SU-DHL-6 (cell line): ENCODE measurements around the gene TBC1D22A.

Experiments used
- H2AFZ ChIP-seq: fragments of 200-600 bp; sonication (generic); 2 replicates; pipeline ENCODE4 v1.6.1; 2014; ENCODE audit warnings: low read depth, mild to moderate bottlenecking, moderate library complexity, mixed read lengths, antibody characterized with exemption, low read length; ENCODE audit not compliant: severe bottlenecking
- H3F3A ChIP-seq: fragments of 200-600 bp; shearing (Covaris generic); 2 replicates; pipeline ENCODE4 v1.6.0; 2016; ENCODE audit warnings: antibody characterized with exemption, mild to moderate bottlenecking; ENCODE audit not compliant: insufficient read depth
- H3K27ac ChIP-seq: fragments of 200-600 bp; sonication (generic); 2 replicates; pipeline ENCODE4 v1.5.1; 2016; ENCODE audit warnings: low read depth, mild to moderate bottlenecking, low read length, moderate library complexity, mixed read lengths
- H3K27me3 ChIP-seq: fragments of 200-600 bp; sonication (generic), shearing (Covaris generic); 2 replicates; pipeline ENCODE4 v1.6.0; 2014; ENCODE audit warnings: mild to moderate bottlenecking, low read length
- H3K36me3 ChIP-seq: fragments of 200-600 bp; sonication (generic); 2 replicates; pipeline ENCODE4 v1.6.1; 2014; ENCODE audit warnings: mild to moderate bottlenecking, low read length, mixed read lengths
- H3K4me2 ChIP-seq: fragments of 300-600, 200-600 bp; shearing (Covaris generic), sonication (generic); 2 replicates; pipeline ENCODE4 v1.6.0; 2014; ENCODE audit warnings: low read length, low read depth, mild to moderate bottlenecking; ENCODE audit not compliant: poor library complexity, severe bottlenecking
- H3K4me3 ChIP-seq: fragments of 200-600 bp; sonication (generic); 2 replicates; pipeline ENCODE4 v1.5.1; 2014; ENCODE audit warnings: antibody characterized with exemption, low read length, mild to moderate bottlenecking, mixed read lengths; ENCODE audit not compliant: insufficient read depth, poor library complexity, severe bottlenecking
- H3K79me2 ChIP-seq: fragments of 200-600 bp; sonication (generic); 2 replicates; pipeline ENCODE4 v1.6.1; 2014; ENCODE audit warnings: mild to moderate bottlenecking, low read length, moderate library complexity; ENCODE audit not compliant: insufficient read depth
- H3K9ac ChIP-seq: fragments of 200-600 bp; sonication (generic); 2 replicates; pipeline ENCODE4 v1.7.0; 2014; ENCODE audit warnings: mild to moderate bottlenecking, low read length
- H3K9me2 ChIP-seq: fragments of 200-600 bp; sonication (generic); replicated peaks from 2 replicates; pipeline ENCODE4 v1.6.1; 2014; ENCODE audit warnings: low read length; ENCODE audit not compliant: insufficient read depth
- H3K9me3 ChIP-seq: fragments of 200-600 bp; sonication (generic); 2 replicates; pipeline ENCODE4 v1.6.1; 2014; ENCODE audit warnings: low read length, mixed read lengths; ENCODE audit not compliant: insufficient read depth
- H4K20me1 ChIP-seq: fragments of 200-600 bp; sonication (generic); 2 replicates; pipeline ENCODE4 v1.6.1; 2014; ENCODE audit warnings: low read depth, mild to moderate bottlenecking, antibody characterized with exemption, low read length, moderate library complexity, mixed read lengths
- EZH2phosphoT487 ChIP-seq: fragments of 200-600 bp; sonication (generic), shearing (Covaris generic); conservative IDR thresholded peaks from 2 replicates; pipeline ENCODE4 v1.6.1; 2018; ENCODE audit warnings: mild to moderate bottlenecking, antibody characterized with exemption, low read length, moderate library complexity, mixed read lengths
- TF ChIP-seq, protein P1 (sequence below): fragments of 200-600 bp; sonication (generic); IDR thresholded peaks from one replicate; pipeline ENCODE4 v1.5.1; 2017; ENCODE audit warnings: antibody characterized with exemption, mild to moderate bottlenecking, low read length, moderate library complexity; ENCODE audit not compliant: insufficient read depth, poor library complexity, severe bottlenecking

Gene TBC1D22A

DNA sequence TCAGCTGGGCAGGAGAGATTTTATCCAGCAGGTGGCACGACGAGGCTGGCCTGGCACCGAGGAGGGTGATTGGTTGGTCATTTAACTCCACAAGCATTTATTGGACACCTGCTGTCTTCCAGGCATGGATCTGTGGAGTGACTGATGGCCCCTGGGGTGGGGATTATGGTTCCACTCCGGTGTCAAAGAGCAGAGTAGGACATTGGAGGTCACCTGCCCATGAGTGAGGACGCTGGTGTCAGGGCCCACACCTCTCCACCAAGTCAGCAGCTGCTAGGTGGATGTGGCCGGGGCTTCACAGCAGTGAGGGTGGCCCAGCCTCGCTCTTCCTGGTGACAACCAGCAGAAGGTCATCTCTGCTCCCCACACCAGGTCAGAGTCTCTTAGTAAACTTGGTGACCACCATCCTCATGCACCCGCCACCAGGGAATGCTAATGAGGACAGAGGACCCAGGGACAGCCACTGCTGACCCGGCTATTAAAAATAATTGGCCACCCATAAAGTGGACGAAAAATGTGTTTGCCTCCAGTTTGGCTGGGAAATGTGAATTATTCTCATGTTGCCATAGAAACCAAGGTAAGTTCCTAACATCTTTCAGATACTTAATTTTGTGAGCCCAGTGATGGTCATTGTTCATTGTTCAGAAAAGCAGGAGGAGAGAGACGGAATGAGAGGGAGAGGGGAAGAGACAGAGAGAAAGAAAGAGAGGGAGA lies 428.7 kb downstream of the TBC1D22A start:
- no peaks in the 10 kb centered on the region for H3K9me2 ChIP-seq
- no peak overlapping the region for H3K27ac ChIP-seq
- H3K9me3 ChIP-seq, result no peaks in the 10 kb centered on the region
- H3K4me2 ChIP-seq, result no peak overlapping the region
- H3K79me2 ChIP-seq, result no peaks in the 10 kb centered on the region
- no peaks in the 10 kb centered on the region for H3K36me3 ChIP-seq
- no peaks in the 10 kb centered on the region for H4K20me1 ChIP-seq
- H3F3A ChIP-seq, result no peaks in the 10 kb centered on the region
- no peak overlapping the region for H2AFZ ChIP-seq
- H3K9ac ChIP-seq, result no peak overlapping the region
- H3K27me3 ChIP-seq, result no peaks in the 10 kb centered on the region
- H3K4me3 ChIP-seq, result no peak overlapping the region
- TF ChIP-seq EZH2phosphoT487, result no peak
- TF ChIP-seq, protein P1, sequence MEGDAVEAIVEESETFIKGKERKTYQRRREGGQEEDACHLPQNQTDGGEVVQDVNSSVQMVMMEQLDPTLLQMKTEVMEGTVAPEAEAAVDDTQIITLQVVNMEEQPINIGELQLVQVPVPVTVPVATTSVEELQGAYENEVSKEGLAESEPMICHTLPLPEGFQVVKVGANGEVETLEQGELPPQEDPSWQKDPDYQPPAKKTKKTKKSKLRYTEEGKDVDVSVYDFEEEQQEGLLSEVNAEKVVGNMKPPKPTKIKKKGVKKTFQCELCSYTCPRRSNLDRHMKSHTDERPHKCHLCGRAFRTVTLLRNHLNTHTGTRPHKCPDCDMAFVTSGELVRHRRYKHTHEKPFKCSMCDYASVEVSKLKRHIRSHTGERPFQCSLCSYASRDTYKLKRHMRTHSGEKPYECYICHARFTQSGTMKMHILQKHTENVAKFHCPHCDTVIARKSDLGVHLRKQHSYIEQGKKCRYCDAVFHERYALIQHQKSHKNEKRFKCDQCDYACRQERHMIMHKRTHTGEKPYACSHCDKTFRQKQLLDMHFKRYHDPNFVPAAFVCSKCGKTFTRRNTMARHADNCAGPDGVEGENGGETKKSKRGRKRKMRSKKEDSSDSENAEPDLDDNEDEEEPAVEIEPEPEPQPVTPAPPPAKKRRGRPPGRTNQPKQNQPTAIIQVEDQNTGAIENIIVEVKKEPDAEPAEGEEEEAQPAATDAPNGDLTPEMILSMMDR, result no peak

DNA sequence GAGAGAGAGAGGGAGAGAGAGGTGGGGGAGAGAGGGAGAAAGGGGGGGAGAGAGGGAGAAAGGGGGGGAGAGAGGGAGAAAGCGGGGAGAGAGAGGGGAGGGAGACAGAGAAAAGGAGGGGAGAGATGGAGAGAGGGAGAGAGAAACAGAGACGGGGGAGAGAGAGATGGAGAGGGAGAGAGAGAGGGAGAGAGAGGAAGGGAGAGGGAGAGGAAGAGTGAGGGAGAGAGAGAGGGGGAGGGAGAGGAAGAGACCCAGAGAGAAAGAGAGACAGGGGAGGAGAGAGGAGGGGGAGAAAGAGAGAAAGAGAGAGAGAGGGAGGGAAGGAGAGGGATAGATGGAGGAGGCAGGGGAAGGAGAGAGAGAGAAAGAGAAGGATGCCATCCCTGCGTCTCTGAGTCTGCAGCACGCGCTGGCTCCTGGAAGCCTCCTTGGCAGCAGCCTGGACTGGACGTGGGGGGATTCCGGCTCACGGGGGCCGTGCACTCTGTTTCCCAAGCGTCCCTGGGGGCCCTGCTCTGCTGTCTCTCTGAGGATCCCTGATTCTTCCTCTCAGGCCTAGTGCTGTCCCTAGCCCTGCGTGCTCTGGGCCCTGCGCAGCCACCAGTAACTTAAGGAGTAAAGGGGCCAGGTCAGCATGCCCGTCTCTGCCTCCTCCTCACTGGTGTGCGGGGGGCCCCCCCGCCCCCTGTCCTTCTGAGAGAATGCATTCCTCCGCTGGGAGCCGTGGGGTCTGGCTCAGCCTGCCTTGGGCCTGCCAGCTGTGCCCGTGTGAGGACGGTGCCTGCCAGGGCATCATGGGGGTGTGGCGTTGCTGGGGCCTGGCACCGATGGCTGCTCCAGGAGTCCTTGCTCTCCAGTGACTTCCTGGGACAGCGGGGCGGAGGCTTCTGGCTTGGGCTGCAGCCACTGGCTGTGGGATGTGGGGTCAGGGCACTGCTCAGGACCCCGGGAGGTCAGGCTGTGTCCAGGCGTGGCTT lies 429.5 kb downstream of the TBC1D22A start:
- Histone ChIP-seq H3K9ac (no peak overlapping the region), H3K4me2 (no peak overlapping the region), H3K36me3 (no peaks in the 10 kb centered on the region), H3K27ac (no peak overlapping the region), H3K27me3 (no peaks in the 10 kb centered on the region), H3K4me3 (no peak overlapping the region), H3K9me3 (no peaks in the 10 kb centered on the region), H3F3A (no peaks in the 10 kb centered on the region), H4K20me1 (no peaks in the 10 kb centered on the region), H3K9me2 (no peaks in the 10 kb centered on the region), H2AFZ (no peak overlapping the region), H3K79me2 (no peaks in the 10 kb centered on the region)
- TF ChIP-seq EZH2phosphoT487, result no peak
- TF ChIP-seq, protein P1, result no peak

DNA sequence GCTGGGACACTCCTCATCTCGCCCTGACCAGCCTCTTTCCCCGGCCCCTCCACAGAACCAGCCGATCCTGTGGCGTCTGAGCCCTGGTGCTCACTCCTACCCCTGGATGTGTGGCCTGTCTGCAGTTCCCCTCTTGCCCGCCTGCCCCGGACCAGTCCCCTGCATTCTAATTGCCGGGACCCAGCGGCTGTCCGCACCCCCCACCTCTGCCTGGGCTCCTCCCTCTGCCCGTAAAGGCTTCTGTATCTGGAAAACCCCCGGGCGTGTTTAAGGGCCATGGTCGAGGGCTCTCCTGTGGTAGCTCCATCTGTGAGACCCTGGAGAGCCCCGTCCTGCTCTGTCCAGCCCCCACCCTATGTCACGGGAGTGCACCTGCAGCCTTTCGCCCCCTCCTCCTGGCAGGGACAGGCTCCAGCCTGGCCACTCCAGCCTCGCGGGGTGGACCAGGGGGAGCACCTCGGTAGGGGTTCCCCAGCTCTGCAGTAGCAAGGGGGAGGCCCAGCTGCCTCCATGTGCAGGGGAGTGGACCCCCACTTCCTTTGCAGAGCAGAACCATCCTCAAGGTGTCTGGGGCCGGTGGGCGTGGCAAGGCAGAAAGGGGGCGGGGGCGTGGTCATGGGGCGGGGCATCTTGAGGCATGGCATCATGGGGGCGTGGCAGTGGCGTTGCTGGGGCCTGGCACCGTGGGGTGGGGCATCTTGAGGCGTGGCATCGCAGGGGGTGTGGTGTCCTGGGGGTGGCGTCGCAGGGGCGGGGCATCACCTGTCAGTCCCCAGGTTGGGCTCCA lies 430.4 kb downstream of the TBC1D22A start:
- H4K20me1 ChIP-seq, result no peaks in the 10 kb centered on the region
- no peak overlapping the region for H3K9ac ChIP-seq
- H3K79me2 ChIP-seq, result no peaks in the 10 kb centered on the region
- TF ChIP-seq, protein P1, result no peak
- TF ChIP-seq EZH2phosphoT487, result no peak
- no peak overlapping the region for H3K4me2 ChIP-seq
- no peak overlapping the region for H3K4me3 ChIP-seq
- no peak overlapping the region for H2AFZ ChIP-seq
- no peaks in the 10 kb centered on the region for H3K9me2 ChIP-seq
- no peaks in the 10 kb centered on the region for H3F3A ChIP-seq
- no peaks in the 10 kb centered on the region for H3K27me3 ChIP-seq
- H3K27ac ChIP-seq, result no peak overlapping the region
- no peaks in the 10 kb centered on the region for H3K9me3 ChIP-seq
- no peaks in the 10 kb centered on the region for H3K36me3 ChIP-seq
